Measurements from ENCODE around the gene SIRPA. TPM values are rescaled to one million over a fixed set of nuclear protein-coding genes. Genes with fewer than 3 reads are reported as not detected.
A peak's percentile ranks its signal among the peaks of the same experiment; 100 is the strongest.

SIRPA gene
- total RNA-seq, 2 donors from 2014 or later = 5.1 to 6.3 TPM

DNA sequence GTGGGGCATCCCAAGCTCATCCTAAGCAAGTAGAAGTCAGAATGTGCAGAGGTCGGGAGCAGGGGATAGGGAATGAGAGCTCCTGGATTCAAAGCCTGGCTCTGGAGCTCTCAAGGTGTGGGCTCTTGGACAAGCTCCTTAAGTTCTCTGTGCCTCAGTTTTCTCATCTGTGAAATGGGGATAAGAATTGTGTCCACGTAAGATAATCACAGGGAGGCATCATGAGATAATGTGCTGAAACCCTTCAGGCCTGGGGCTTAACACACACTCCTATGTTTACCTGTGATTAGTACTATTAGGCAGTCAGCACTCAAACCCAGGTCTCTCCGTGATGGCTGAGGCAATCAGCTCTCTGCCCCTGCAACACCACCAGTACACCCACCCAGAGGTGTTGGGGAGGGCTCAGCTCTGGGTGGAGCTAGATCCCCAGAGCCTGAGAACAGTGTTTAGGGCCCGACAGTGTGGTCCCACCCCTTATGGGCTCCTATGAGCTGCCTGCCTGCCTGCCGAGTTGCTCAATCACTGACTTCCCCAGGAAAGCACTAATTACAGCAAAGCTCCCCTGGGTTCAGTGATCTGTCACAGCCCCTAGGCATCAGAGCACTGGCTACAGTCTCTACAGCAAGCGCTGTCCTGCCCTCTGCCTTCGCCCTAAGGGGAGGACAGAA, 6.3 kb upstream of the SIRPA start:
- 76 to 88% methylated on average over 6 to 7 of the region's 7 CpGs for WGBS, 2 experiments (ENCODE audit: insufficient coverage in 1 of 2, insufficient read length in 1 of 2)
- Histone ChIP-seq H3K4me3 (ENCODE audit: low read length) (no peak overlapping the region), H3K36me3 (ENCODE audit: control insufficient read depth, insufficient read depth, low read length) (no peaks in the 10 kb centered on the region), H3K9ac (ENCODE audit: extremely low read depth, low read length, poor library complexity, severe bottlenecking) (no peak overlapping the region), H3K27me3 (ENCODE audit: control insufficient read depth, insufficient read depth, low read length, poor library complexity, severe bottlenecking) (peaks cover 15% of the 10 kb centered on the region), H3K4me1 (ENCODE audit: control insufficient read depth, insufficient read depth, low read length) (peaks cover 3% of the 10 kb centered on the region), H3K9me3 (ENCODE audit: control insufficient read depth, low read length) (no peaks in the 10 kb centered on the region), H3K27ac (ENCODE audit: low read depth, low read length) (no peak overlapping the region)
- TF ChIP-seq, protein P1, sequence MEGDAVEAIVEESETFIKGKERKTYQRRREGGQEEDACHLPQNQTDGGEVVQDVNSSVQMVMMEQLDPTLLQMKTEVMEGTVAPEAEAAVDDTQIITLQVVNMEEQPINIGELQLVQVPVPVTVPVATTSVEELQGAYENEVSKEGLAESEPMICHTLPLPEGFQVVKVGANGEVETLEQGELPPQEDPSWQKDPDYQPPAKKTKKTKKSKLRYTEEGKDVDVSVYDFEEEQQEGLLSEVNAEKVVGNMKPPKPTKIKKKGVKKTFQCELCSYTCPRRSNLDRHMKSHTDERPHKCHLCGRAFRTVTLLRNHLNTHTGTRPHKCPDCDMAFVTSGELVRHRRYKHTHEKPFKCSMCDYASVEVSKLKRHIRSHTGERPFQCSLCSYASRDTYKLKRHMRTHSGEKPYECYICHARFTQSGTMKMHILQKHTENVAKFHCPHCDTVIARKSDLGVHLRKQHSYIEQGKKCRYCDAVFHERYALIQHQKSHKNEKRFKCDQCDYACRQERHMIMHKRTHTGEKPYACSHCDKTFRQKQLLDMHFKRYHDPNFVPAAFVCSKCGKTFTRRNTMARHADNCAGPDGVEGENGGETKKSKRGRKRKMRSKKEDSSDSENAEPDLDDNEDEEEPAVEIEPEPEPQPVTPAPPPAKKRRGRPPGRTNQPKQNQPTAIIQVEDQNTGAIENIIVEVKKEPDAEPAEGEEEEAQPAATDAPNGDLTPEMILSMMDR (conservative IDR thresholded peaks at IDR 0.05) = no peak
- H3K4me3 Mint-ChIP-seq = no peak overlapping the region
- H3K27me3 Mint-ChIP-seq (ENCODE audit: insufficient read depth) = peaks cover 38% of the 10 kb centered on the region
- no peak overlapping the region for H3K27ac Mint-ChIP-seq
- H3K4me1 Mint-ChIP-seq = peaks cover 27% of the 10 kb centered on the region
- no peaks in the 10 kb centered on the region for H3K9me3 Mint-ChIP-seq
- DNase-seq = peak; percentile 66
- no peaks in the 10 kb centered on the region for H3K36me3 Mint-ChIP-seq (ENCODE audit: low read depth)

DNA sequence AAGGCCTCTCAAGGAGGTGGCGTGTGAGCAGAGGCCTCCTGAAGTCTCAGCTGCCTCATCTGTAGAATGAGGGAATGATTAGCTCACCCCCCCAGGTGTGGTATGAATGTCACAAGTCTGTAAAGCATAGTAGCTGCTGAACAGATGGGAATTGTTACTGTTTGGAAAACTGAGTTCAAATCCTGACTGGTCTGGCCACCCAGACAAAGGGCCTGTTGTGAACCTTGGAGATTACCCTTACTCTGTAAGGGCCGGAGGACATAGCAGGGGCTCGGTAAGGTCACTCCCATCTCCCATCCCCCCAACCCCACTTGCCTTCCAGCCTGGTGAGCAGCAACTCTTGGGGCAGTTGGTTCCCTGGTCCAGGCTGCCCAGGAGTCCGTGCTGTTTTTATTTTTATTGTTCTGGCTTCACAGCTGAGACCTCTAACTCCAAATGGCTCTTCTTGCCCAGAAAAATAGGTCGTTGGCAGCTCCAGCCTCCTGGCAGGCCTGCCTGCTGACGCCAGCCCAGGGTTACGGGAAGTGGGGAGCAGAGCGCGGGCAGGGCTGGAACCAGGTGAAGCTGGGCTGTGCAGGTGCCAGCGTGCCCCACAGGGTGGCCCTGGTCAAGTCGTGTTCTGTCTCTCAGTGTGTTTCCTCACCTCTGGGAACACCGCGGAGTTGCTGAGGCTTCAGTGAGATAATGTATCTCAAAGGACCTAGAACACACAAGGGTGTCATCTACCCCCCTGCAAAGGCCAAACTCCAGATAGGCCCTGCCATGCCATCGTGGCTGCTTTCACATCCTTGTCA, 4.5 kb upstream of the SIRPA start:
- H3K27me3 Mint-ChIP-seq (ENCODE audit: insufficient read depth) = peaks cover 41% of the 10 kb centered on the region
- H3K4me3 Mint-ChIP-seq = no peak overlapping the region
- no peak overlapping the region for H3K27ac Mint-ChIP-seq
- H3K4me1 Mint-ChIP-seq = peaks cover 27% of the 10 kb centered on the region
- no peaks in the 10 kb centered on the region for H3K36me3 Mint-ChIP-seq (ENCODE audit: low read depth)
- Histone ChIP-seq H3K27ac (ENCODE audit: low read depth, low read length) (no peak overlapping the region), H3K9me3 (ENCODE audit: control insufficient read depth, low read length) (no peaks in the 10 kb centered on the region), H3K4me1 (ENCODE audit: control insufficient read depth, insufficient read depth, low read length) (peaks cover 3% of the 10 kb centered on the region), H3K4me3 (ENCODE audit: low read length) (no peak overlapping the region), H3K36me3 (ENCODE audit: control insufficient read depth, insufficient read depth, low read length) (no peaks in the 10 kb centered on the region), H3K27me3 (ENCODE audit: control insufficient read depth, insufficient read depth, low read length, poor library complexity, severe bottlenecking) (peaks cover 19% of the 10 kb centered on the region), H3K9ac (ENCODE audit: extremely low read depth, low read length, poor library complexity, severe bottlenecking) (no peak overlapping the region)
- 85 to 89% methylated on average over 14 of the region's 14 CpGs for WGBS, 2 experiments (ENCODE audit: insufficient coverage in 1 of 2, insufficient read length in 1 of 2)
- DNase-seq = no peak
- TF ChIP-seq, protein P1 (conservative IDR thresholded peaks at IDR 0.05) = no peak
- no peaks in the 10 kb centered on the region for H3K9me3 Mint-ChIP-seq

DNA sequence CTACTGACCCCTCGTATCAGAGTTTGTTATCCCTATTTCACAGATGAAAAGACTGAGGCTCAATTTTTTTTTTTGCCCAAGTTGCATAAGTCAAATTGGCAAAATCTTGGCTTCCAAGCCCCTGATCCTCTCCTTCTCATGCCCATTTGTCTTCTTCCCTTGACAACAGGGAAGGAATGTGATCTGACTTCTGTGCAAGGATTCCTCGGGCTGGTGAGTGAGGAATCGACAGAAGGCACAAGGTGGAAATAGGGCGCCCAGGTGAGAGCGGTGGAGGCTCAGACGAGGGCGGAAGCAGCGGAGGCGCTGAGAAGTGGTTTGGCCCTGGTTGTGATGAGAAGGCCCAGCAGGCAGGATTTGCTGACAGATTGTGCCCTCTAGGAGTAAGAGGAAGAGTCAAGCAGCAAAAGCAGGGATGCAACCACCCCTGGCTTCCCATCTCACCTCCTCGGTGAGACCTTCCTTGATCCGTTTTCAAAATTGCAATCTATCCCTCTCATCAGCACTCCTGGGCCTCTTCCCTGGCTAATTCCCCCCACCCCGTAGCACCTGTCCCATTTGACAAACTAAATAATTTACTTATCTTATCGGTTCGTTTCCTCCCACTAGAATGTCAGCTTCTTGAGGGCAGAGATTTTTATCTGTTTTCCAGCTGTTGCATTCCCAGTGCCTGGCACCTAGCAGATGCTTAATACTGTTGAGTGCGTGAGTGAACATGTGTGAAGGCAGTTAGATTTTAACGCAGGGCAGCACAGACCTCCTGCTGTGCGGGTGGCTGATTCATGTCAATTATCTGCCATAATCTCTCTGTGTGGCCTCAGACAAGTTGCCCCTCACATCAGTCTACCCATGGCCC, 3.7 kb upstream of the SIRPA start:
- H3K4me3 ChIP-seq (ENCODE audit: low read length) = no peak overlapping the region
- H3K9ac ChIP-seq (ENCODE audit: extremely low read depth, low read length, poor library complexity, severe bottlenecking) = no peak overlapping the region
- no peaks in the 10 kb centered on the region for H3K9me3 ChIP-seq (ENCODE audit: control insufficient read depth, low read length)
- peaks cover 3% of the 10 kb centered on the region for H3K4me1 ChIP-seq (ENCODE audit: control insufficient read depth, insufficient read depth, low read length)
- H3K9me3 Mint-ChIP-seq = no peaks in the 10 kb centered on the region
- H3K36me3 ChIP-seq (ENCODE audit: control insufficient read depth, insufficient read depth, low read length) = no peaks in the 10 kb centered on the region
- H3K4me3 Mint-ChIP-seq = no peak overlapping the region
- TF ChIP-seq, protein P1 (conservative IDR thresholded peaks at IDR 0.05) = no peak
- H3K36me3 Mint-ChIP-seq (ENCODE audit: low read depth) = no peaks in the 10 kb centered on the region
- peaks cover 34% of the 10 kb centered on the region for H3K4me1 Mint-ChIP-seq
- H3K27ac Mint-ChIP-seq = no peak overlapping the region
- DNase-seq = peak; percentile 72
- peaks cover 26% of the 10 kb centered on the region for H3K27me3 ChIP-seq (ENCODE audit: control insufficient read depth, insufficient read depth, low read length, poor library complexity, severe bottlenecking)
- peaks cover 43% of the 10 kb centered on the region for H3K27me3 Mint-ChIP-seq (ENCODE audit: insufficient read depth)
- 75 to 81% methylated on average over 8 to 17 of the region's 17 CpGs for WGBS, 2 experiments (ENCODE audit: insufficient coverage in 1 of 2, insufficient read length in 1 of 2)
- H3K27ac ChIP-seq (ENCODE audit: low read depth, low read length) = no peak overlapping the region

Data from endodermal cell (in vitro differentiated cells).